GM23248 (cell line): ENCODE data around the gene ST3GAL5.

Experiments
- EZH2 ChIP-seq: fragments of 200-600 bp; sonication (generic); IDR thresholded peaks from 2 replicates; pipeline ENCODE4 v1.6.1; 2018; ENCODE audit warnings: antibody characterized with exemption, mild to moderate bottlenecking; ENCODE audit not compliant: insufficient read depth, poor library complexity, severe bottlenecking
- EZH2phosphoT487 ChIP-seq: fragments of 200-600 bp; sonication (generic); IDR thresholded peaks from 2 replicates; pipeline ENCODE4 v1.6.1; 2018; ENCODE audit warnings: antibody characterized with exemption, moderate library complexity, mild to moderate bottlenecking, low read depth; ENCODE audit not compliant: insufficient read depth

GRCh38 chr2:85888684-85889626, at the start of gene ST3GAL5:
- TF ChIP-seq EZH2 (no peak), EZH2phosphoT487 (no peak)
